PC-3 (cell line): ENCODE data around the gene DHFR.

Experiments used
- EZH2 ChIP-seq: fragments of 300-600 bp; sonication (generic); IDR thresholded peaks from one replicate; pipeline ENCODE4 v1.6.1; 2017; ENCODE audit warnings: antibody characterized with exemption, mild to moderate bottlenecking, low read length; ENCODE audit not compliant: unreplicated experiment
- EZH2phosphoT487 ChIP-seq: fragments of 300-600 bp; sonication (generic); IDR thresholded peaks from 2 replicates; pipeline ENCODE4 v1.6.1; 2018; ENCODE audit warnings: mild to moderate bottlenecking, antibody characterized with exemption, low read length, borderline replicate concordance
- TF ChIP-seq, protein P1 (sequence below): fragments of 300-600 bp; sonication (generic); conservative IDR thresholded peaks from 2 replicates; pipeline ENCODE4 v1.5.1; 2017; ENCODE audit warnings: antibody characterized with exemption, low read depth, mild to moderate bottlenecking, low read length

DNA sequence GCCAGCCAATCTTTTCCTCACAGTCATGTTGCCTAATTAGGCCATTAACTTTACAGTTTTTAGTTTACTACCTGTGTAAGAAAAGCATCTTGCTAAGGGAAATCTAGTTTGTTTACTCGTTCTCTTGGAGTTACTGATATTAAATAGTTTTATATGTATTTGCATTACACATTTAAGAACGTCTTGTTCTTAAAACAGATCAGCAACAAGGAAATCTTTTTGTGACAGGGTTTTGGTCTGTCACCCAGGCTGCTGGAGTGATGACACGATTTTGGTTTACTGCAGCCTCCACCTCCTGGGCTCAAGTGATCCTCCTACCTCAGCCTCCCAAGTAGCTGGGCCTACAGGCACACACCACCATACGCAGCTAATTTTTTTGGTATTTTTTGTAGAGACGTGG lies 29.6 kb downstream of the DHFR start:
- TF ChIP-seq, protein P1, sequence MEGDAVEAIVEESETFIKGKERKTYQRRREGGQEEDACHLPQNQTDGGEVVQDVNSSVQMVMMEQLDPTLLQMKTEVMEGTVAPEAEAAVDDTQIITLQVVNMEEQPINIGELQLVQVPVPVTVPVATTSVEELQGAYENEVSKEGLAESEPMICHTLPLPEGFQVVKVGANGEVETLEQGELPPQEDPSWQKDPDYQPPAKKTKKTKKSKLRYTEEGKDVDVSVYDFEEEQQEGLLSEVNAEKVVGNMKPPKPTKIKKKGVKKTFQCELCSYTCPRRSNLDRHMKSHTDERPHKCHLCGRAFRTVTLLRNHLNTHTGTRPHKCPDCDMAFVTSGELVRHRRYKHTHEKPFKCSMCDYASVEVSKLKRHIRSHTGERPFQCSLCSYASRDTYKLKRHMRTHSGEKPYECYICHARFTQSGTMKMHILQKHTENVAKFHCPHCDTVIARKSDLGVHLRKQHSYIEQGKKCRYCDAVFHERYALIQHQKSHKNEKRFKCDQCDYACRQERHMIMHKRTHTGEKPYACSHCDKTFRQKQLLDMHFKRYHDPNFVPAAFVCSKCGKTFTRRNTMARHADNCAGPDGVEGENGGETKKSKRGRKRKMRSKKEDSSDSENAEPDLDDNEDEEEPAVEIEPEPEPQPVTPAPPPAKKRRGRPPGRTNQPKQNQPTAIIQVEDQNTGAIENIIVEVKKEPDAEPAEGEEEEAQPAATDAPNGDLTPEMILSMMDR = no peak
- TF ChIP-seq EZH2 = no peak
- no peak for TF ChIP-seq EZH2phosphoT487
